RPMI8226 (cell line): ENCODE measurements around the gene KCTD2.

ENCODE experiments used
- DNase-seq: peaks from one replicate; pipeline ENCODE4 v3.0.0-alpha.2; 2015

The KCTD2 gene

DNA sequence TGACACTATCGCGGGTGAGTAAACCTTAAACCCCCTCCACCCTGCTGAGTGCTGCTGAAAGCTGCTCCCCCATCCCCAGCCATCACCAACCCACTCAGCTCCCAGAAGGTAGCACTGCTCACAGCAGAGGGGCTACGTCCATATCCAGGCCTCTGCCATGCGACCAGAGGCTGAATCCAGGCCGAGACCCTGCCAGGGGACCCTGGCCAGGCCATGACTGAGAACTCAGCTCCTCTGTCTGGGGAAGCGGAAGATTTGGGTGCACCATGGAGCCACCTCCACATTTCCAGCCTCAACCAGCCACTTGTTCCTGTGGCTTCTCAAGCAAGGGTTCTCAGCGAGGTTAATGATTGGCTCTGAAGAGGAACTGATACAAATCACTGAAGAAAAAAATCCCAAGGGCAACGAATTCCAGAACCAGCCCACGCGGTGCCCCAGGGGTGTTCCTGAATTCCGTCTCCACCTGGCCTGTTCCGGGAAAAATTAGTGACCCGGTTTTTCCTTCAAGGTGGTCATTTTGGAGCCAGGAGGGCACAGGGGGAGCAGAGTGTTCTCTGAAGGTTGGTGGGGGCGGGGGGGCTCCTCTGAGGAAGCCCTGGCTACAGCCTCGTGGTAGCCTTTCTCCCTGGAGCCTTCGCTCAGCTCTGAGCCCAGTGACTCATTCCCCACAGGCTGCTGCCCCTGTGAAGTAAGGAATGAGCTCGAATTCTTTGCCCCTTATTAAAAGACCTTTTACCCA, 31.4 kb downstream of the KCTD2 start:
- DNase-seq: no peak

DNA sequence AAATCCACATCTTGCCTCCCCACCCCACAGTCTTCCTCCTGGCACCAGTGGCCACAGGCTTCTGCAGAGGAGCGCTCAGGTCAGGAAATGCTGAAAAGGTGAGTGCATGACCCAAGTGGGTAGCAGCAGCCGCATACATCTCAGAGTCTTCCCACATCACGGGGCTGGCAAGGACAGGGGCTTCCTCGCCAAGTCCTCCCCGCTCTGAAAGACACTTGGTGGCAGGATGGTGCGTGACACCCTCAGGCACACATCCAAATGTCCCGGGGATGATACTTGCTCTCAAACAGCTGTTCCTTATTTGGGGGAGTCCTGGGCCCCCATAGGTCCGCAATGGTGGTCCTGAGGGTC, 32.0 kb downstream of the KCTD2 start:
- DNase-seq: no peak

DNA sequence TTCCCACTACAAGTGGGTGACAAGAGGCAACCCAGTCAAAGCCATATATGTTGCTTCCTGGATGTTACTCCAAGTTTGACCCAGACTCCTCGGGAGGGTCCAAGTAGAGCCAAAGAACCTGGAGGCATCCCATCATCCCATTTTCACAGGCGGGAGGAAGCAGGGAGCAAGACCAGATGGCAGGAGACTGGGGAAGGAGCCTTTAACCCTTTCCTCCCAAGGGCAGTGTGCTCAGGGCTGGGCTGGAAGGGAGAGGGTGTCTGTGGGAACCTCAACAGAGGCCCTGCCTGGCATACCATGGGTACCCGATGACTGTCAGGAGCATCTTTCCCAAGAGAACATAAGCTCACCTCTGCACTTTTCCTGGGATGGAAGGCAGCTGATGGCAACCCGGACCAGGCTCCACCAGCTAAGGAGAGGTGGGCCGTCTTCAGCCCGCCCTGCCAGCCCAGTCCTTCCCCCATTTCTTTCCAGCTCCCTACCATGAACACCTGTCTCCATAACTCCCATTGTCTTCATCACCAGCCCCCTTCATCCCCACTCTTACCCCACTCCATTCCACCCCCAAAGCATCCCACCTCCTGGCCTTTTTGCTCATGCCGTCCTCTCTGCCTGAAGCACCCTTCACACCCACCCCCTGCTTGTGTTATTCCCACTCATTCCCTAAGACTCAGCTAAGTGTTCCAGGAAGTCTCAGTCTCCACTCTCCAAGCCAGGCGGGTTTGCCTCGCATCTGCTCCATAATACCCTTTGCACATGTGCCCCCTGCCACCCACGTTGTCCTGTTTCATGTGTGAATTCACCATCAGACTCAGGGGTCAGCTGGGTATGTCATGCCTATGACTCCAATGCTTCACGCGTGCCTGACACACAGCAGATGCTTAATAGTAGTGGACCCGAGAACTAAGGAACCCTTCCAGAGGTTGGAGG, 34.9 kb downstream of the KCTD2 start:
- no peak for DNase-seq

DNA sequence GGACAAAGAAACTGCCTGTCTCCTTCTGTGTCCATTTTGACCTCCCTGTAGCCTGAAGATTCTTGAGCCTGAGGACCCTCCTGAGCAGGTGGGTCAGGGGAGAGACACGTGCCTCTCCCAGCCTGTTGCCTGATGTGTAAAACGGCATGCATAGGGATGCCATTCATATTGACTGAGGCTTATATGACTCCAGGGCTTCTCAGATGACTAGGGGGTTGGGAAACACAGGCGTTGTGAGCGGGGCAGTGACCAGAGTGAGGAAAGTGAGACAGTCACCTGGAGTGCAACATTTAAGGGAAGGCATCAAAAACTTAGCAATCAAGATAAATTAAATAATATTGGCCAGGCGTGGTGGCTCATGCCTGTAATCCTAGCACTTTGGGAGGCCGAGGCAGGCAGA, 35.7 kb downstream of the KCTD2 start:
- DNase-seq: no peak

DNA sequence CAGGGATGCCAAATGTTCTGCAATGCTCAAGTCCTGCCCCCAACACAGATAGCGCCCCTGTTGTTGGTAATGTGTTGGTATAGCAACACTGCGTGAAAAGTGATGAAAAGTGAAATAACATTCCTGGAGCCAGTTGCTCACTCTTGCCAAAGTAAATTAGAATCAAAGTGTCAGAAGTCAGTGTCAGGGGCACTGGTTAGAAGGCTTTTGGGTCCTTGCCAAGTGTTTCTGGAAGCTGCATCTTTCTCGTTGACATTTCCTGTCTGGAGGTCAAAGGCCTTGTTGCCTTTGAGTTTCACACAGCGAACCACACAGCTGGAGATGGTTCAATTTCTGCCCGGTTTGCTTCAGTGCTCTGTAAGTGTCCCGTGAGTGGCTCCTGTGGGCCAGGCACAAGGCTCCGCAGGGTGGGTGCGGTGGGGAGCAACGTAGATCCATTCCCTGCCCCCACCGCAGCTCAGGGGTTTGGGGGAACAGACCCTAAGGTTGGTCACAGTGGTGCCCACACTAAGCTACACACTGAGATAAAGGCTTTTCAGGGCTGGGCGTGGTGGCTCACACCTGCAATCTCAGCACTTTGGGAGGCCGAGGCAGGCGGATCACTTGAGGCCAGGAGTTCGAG, 37.1 kb downstream of the KCTD2 start:
- peak; percentile 92 for DNase-seq

DNA sequence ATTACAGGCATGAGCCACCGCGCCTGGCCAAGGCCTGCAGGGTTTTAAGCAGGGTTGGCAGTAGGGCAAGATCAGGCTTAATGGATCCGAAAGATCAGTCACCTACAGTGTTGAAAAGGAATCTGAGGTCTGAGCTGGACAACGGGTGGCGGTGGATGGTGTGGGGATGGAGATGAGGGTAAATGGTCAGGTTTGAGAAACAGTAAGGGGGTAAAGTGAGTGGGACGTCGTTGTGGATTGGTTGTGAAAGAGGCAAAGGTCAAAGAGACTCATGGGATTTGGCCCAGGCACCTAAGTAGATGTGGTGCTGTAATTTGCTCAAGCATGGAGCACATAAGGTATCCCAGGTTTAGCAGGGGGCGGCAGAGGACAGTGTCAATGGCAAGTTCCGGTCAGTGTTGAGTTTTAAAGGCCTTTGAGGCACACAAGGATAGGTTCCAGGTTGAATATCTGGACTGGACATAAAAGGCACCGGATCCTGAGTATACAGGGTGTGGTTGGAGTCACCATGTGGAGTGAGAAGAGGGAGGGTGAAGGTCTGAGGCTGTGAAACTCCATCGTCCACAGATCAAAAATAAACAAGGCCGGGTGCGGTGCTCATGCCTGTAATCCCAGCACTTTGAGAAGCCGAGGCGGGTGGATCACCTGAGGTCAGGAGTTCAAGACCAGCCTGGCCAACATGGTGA, 39.6 kb downstream of the KCTD2 start:
- DNase-seq: no peak

DNA sequence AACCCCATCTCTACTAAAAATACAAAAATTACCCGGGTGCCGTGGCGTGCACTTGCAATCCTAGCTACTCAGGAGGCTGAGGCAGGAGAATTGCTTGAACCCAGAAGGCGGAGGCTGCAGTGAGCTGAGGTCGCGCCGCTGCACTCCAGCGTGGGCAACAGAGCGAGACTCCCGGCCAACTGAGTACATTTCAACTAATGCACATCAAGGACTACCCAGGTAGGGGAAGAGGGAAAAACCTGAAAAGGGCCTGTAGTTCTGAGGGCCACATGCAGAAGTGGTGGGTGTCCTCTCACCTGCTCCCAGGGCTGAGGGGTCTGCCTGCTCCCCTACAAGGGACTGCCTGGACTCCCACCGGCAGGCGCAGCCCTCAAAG, 40.1 kb downstream of the KCTD2 start:
- no peak for DNase-seq

DNA sequence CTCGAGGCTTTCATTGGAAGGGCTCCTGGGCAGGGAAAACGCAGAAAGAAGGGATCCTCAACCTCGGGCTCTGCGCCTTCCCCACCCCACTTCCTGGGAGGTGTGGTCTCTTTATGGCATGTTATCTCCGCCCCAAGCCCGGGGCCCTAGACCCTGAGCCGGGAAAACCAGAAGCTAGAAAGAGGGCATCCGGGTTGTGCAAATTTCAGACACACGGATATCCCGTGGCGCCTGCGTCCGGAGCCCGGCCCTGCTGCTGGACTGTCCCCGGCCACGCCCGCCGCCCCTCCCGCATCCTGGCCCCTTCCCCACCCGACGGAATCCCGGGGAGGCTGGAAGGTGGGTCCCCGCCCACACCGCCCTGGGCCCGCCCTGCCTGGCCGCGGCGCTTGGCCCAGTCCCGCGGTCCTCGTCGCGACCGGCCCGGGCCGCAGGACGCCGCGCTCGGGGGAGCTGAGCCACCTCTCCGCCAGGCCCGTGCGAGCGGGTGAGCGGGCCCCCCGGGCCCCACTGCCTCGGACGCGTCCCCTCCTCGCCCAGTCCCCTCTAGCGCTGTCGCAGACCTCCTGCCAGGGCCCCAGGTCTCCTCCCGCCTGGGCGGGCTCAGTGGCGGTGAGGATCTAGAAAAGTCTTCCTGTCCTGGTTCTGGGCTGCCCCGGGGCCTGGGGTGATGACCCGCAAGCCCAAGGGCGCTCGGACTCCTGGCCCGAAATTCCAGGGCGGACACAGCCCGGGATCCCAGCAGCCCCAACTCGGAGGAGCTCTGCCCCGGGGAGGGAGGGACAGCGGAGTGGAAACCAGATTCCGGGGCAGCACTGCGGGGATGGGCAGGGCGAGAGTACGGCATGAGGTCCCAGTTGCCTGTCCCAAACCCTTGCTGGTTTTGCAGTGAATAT, 40.8 kb downstream of the KCTD2 start, which contains the start of gene SLC16A5:
Gene SLC16A5, plus strand, starts transcription at position 397 of the 896 bp plus-strand sequence. CDS start 5,683 bp downstream, outside the sequence.
- DNase-seq: no peak

DNA sequence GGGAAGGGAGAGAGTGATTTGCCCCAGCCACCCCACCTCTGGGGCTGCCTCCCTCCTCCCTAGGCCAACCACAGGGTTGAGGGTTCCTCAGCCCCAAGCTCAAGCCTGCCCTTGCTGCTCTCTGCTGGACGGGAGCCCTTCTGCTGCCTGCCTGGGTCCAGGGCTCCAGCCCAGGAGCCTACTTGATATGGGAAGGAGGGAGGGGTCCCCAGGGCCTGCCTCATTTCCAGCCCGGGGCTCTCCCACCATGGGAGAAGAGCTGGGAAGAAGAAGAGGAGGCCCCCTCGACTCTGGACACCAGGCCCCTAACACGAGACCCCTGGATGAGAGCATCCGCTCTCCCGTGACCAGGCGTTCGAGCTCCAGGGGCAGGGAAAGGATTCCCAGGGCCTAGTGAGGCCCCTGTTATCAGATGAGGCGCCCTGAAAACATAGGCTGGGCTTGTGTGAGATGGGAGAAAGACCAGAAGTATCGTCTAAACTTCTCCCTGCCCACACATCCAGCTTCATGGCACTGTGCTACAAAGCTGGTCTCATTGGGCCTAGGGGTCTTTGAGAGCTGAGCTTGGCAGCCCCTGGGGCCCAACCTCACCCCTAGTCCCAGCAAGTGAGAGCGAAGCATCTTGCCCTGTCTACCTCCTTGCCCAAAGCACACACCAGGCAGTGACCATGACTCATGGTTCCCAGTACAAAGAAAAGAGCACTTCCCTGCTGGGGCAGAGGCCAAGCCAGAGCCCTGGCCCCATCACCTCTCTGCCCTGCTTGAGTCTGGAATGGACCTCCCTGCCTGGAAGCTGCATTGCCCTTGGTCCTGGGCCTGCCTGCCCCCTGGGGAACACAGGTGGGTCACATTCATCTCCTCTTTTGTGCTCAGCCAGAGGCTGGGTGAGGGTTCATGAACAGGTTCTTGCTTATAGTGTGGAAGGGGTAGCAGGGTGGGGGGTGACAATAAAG, 41.7 kb downstream of the KCTD2 start:
- no peak for DNase-seq

DNA sequence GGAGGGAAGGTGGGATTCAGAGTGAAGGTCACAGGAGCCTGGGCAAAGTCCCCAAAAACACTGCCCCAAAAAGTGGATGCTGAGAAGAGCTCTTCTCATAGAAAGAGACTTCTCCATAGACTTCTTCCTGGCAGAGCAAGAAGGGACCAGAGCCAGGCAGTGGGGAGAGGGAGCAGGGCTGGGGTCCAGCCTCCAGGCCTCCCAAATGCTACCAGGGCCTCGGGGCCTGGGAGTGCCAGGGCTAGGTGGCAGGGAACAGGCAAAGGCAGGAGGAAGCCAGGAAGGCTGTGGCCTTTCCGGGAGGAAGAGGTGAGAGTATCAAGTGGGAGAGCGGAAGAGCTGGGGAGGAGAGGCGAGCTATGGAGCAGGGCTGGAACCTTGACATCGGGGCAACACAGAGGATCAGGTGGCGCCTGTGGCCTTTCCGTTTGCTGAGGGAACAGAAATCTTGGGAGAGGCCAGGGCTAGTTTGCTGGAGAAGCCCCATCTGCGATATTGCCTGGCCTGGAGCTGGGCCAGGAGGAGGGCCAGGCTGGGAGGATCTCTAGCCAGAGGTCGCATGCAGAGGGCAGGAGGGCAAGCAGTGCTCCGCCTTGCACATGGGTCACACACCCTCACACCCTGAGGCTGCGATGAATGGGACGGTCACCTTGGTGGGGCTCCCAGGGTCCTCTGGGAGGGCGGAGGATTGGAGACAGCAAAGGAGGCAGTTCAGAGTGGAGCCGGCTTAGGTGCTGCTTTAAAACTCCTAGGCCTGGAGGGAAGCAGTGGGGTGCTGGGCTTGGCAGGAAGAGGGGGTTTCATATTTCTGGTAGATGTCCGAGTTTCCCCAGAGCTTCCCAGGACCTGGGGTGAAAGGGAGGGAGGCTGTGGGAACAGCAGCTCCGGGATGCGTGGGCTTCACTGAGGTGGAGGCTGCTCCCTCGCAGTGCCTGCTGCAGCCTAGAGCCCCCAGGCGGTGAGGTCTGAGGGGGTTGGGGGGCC, 44.1 kb downstream of the KCTD2 start:
- no peak for DNase-seq

DNA sequence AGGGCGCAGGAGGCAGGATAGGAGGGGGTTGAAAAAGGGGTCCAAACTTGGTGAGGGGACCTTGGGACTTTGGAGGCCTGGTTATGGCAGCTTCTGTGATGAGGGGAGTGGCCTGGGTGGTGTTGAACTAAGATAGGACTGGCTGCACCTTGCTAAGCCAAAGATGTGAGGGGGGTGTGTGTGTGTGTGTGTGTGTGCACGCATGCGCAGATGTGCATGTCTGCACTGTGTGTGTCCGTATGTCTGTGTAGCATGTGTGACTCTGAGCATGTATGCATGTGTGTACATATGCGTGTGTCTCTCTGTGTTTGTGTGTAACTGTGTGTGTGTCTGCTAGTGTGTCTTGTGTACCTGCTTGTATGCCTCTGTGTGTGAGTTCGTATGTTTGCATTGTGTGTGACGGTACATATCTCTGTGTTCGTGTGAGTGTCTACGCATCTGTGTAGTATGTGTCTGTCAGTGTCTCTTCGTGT, 44.9 kb downstream of the KCTD2 start:
- DNase-seq: no peak

DNA sequence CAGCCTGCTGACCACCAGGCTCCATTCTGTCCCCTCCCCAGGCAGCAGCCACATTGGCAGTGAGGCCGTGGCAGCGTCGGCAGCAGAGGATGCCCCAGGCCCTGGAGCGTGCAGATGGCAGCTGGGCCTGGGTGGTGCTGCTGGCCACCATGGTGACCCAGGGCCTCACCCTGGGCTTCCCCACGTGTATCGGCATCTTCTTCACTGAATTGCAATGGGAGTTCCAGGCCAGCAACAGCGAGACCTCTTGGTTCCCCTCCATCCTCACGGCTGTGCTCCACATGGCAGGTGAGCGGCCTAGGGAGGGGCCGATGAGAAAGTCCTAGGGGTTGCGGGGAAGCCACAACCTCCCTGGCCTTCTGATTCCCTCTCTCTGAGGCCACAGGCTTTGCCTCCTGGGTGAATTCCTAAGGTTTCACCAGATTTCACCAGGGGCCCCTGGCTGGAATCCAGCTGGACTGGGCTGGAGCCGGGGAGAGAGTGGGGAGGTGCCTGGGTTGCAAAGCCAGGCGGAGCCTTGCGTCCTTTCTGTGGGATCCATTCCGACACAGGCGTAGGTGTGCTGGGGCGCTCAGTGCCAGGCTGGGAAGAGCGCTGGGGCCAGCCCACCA, 46.6 kb downstream of the KCTD2 start:
- DNase-seq: no peak

DNA sequence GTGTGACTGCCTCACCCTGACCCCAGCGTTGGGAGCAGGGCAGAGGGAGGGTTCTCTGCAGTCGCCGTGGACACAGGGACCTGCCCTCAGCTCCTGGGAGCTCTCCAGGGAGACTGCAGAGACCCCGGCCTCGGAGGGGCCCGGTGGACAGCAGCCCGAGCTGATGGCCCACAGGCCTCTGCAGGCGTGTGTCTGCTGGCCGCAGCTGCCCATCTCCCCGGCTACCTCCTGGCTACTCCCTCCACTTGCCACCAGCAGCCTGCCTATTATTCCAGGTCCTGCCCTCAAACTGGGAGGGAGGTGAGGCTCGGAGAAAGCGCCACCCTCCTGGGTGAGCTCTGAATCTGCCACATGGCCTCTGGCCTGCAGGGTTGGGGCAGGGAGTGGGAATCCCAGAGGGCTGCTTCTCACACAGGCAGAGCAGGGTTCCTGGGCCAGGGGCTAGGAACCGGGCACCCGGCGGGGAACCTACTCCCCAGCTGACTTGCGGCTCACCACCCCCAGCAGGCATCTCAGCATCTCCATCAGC, 47.9 kb downstream of the KCTD2 start:
- DNase-seq: no peak

DNA sequence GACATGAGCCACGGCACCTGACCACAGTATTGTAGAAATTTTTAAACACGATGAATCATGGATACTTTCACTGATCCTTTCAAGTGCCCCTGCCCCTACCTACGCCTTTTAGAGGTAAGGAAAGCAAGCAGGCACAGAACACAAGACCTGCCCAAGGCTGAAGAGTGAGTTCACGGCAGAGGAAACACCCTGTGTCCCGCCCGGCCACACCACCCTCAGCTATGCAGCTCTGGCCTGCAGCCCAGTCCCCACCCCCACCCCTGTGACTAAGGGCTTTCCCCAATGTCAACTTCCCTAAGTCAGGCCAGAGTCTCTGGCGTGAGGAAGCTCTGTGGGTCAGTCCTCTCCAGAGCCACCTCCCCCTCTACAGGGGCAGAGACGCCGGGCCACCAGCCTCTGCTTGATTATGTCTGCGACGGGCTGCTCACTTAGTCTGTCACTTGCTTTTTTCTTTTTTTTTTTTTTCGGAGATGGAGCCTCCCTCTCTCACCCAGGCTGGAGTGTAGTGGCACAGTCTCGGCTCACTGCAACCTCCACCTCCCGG, 49.1 kb downstream of the KCTD2 start:
- DNase-seq: peak; percentile 92

DNA sequence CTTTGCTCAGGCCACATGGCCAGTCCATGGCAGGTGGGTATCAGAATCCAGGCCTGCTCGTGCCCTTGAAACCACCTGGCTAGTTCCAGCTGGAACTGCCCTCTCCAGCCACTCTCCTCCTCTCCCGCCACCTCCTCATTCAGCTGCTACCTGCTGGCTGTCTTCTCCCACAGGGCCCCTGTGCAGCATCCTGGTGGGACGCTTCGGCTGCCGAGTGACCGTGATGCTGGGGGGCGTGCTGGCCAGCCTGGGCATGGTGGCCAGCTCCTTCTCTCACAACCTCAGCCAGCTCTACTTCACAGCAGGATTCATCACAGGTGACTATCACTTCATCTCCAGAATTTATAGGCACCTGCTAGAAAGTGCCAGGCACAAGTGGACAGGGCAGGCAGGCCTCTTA, 50.8 kb downstream of the KCTD2 start:
- DNase-seq: no peak

DNA sequence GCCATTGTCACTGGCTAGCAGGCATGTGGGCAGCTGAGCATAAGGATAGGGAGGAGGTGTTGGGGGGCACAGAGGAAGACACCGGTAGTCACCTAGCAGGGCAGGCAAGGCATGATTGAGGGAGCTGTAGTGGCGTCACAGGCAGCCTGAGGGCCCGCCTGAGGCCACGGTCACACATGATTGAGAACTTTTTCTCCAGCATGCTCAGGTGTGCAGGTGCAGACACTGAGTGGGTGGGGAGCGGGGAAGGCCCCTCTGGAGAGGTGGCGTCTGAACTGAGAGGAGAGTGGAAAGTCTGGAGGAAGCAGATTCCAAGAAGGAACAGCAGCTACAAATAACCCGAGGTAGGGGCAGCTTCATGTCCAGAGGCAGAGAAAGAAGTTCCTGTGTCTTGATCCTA, 51.8 kb downstream of the KCTD2 start:
- no peak for DNase-seq

DNA sequence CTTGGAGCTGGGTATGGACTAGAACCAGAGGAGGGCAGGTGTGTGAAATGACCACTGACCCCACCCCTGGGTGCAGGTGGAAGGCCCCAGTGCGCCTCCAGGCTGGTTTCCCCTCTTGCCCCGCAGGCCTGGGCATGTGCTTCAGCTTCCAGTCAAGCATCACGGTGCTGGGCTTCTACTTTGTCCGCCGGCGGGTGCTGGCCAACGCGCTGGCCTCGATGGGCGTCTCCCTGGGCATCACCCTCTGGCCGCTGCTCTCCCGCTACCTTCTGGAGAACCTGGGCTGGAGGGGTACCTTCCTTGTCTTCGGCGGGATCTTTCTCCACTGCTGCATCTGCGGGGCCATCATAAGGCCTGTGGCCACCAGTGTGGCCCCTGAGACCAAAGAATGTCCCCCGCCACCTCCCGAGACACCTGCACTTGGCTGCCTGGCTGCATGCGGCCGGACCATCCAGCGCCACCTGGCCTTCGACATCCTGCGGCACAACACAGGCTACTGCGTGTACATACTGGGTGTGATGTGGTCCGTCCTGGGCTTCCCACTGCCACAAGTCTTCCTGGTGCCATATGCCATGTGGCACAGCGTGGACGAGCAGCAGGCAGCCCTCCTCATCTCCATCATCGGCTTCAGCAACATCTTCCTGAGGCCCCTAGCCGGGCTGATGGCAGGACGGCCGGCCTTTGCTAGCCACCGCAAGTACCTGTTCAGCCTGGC, 53.0 kb downstream of the KCTD2 start:
- DNase-seq: no peak

DNA sequence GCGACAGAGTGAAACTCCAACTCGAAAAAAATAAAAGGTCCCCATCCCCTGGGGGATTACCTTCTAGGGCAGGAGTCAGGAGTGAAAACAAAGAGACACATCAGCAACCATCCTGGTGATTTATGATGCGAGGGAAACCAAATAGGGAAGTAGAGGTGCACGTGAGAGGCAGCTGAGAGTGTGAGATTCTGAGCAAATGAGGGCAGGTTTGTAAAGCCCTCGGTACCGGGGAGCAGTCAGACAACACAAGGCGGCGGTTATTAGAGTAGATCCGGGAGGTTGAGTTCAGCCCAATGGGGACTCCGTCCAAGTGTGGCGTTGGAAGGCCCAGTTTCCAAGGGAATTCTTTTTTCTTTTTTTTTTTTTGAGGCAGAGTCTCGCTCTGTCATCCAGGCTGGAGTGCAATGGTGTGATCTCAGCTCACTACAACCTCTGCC, 55.4 kb downstream of the KCTD2 start:
- peak; percentile 38 for DNase-seq
